ENCODE results near the gene RPL10A. TPM values are rescaled to one million over a fixed set of nuclear protein-coding genes. Genes with fewer than 3 reads are reported as not detected.
"Not testable (repeated sequence)": the region's sequence is repeated elsewhere in the genome, so short reads cannot be mapped to it uniquely, and the experiment has no call there.

RPL10A gene
- total RNA-seq, 8 experiments from 2014 or later, result 1,372 to 2,546 (median 2,130) TPM

DNA sequence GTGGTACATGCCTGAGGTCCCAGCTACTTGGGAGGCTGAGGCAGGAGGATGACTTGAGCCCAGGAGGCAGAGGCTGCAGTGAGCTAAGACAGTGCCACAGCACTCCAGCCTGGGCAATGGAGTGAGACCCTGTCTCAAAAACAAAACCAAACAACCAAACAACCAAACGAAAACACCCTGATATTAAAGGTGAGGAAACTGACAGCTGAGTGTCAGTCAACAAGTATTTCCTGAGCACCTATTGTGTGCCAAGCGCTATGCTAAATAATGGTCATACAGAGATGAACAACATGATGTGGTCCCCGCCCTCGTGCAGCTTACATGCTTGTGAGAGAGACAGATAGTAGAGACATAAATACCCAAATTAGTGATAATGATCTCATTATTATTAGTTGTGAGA is 46.4 kb downstream of the RPL10A start:
- in situ Hi-C loops (cut with MboI; ENCODE audit: low pct_unique_long_range_greater_than_20kb in 2 of 9, low sequenced_read_pairs in 9 of 9, unreplicated experiment in 9 of 9), result no loop called here
- WGBS, 10 experiments, result 43 to 100% (median 83%) methylated on average over 1 to 3 of the region's 4 CpGs; no CpG with 5 or more reads in 1 of the 10 experiments
- Histone ChIP-seq H3K27ac (no peak overlapping the region), H3K4me1 (replicated peaks in 1 of 2) (peaks cover 6 to 11% of the 10 kb centered on the region in 2 donors), H3K4me3 (no peak overlapping the region)
- no peak for ATAC-seq (replicated peaks in 6 of 8)

DNA sequence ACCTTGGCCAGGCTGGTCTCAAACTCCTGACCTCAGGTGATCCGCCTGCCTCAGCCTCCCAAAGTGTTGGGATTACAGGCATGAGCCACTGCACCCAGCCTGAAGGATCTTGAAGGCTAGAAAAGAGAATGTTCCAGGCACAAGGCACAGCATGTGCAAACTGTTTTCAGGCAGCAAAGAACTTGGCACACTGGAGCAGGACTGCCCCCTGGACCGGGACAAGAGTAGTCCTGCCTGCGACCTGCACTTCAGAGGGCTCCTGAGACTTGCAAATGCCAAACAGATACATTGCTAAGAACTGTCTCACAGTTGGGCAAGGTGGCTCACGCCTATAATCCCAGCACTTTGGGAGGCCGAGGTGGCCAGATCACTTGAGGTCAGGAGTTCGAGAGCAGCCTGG is 47.7 kb downstream of the RPL10A start:
- in situ Hi-C loops (cut with MboI; ENCODE audit: low pct_unique_long_range_greater_than_20kb in 2 of 9, low sequenced_read_pairs in 9 of 9, unreplicated experiment in 9 of 9); ATAC-seq (replicated peaks in 6 of 8); H3K27ac ChIP-seq; H3K4me3 ChIP-seq: not testable (repeated sequence)
- 20 to 100% (median 81%) methylated on average over 1 to 4 of the region's 6 CpGs; no CpG with 5 or more reads in 3 of the 10 experiments for WGBS, 10 experiments
- H3K4me1 ChIP-seq (replicated peaks in 1 of 2), result peaks cover 6 to 11% of the 10 kb centered on the region in 2 donors

DNA sequence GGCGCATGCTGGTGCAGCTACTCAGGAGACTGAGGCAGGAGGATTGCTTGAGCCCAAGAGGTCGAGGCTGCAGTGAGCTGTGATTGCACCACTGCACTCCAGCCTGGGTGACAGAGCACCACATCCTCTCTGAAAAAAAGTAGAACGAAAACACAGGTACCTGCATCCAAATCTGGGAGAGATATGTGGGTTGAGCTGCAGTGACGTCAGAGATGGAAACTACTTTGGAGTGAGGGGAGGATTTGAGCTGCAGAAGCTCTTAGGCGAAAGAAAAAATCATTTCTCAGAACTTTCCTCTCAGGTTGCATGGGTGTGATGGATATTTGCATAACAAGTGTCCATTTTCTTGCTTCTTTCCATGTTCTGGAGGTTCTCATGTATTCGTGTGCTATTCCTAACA is 48.5 kb downstream of the RPL10A start:
- H3K27ac ChIP-seq, result no peak overlapping the region
- H3K4me3 ChIP-seq, result no peak overlapping the region
- peaks cover 5% of the 10 kb centered on the region in 2 donors for H3K4me1 ChIP-seq (replicated peaks in 1 of 2)
- WGBS, 10 experiments, result 0 to 94% (median 63%) methylated on average over 1 to 4 of the region's 6 CpGs; no CpG with 5 or more reads in 3 of the 10 experiments
- in situ Hi-C loops (cut with MboI; ENCODE audit: low pct_unique_long_range_greater_than_20kb in 2 of 9, low sequenced_read_pairs in 9 of 9, unreplicated experiment in 9 of 9), result no loop called here
- no peak for ATAC-seq (replicated peaks in 6 of 8)

DNA sequence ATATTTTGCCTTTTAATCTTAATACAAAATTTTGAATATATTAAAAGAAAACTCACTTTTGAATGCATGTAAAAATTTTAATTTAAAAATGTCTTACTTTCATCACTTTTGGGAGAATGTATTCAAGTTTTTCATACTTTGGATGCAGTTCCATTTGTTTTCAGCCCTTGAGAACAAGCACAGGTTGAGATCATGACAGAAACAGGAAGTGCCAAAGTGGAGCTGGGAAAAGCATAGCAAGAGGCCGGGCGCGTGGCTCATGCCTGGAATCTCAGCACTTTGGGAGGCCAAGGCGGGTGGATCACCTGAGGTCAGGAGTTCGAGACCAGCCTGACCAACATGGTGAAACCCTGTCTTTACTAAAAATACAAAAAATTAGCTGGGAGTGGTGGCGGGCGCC is 49.8 kb downstream of the RPL10A start:
- in situ Hi-C loops (cut with MboI; ENCODE audit: low pct_unique_long_range_greater_than_20kb in 2 of 9, low sequenced_read_pairs in 9 of 9, unreplicated experiment in 9 of 9); ATAC-seq (replicated peaks in 6 of 8); H3K4me1 ChIP-seq (replicated peaks in 1 of 2); H3K4me3 ChIP-seq; H3K27ac ChIP-seq: not testable (repeated sequence)
- 32 to 92% (median 83%) methylated on average over 1 to 7 of the region's 7 CpGs for WGBS, 10 experiments

GRCh38 chr6:35518566-35519312 is 50.5 kb downstream of the RPL10A start:
- H3K4me3 ChIP-seq, result no peak overlapping the region
- no peaks in the 10 kb centered on the region for H3K4me1 ChIP-seq (replicated peaks in 1 of 2)
- in situ Hi-C loops (cut with MboI; ENCODE audit: low pct_unique_long_range_greater_than_20kb in 2 of 9, low sequenced_read_pairs in 9 of 9, unreplicated experiment in 9 of 9), result no loop called here
- no peak overlapping the region for H3K27ac ChIP-seq
- no peak for ATAC-seq (replicated peaks in 6 of 8)
- WGBS, 10 experiments, result 83 to 100% (median 96%) methylated on average over 1 to 6 of the region's 6 CpGs; no CpG with 5 or more reads in 1 of the 10 experiments

GRCh38 chr6:35519313-35520015 is 51.3 kb downstream of the RPL10A start:
- ATAC-seq (replicated peaks in 6 of 8), result no peak
- in situ Hi-C loops (cut with MboI; ENCODE audit: low pct_unique_long_range_greater_than_20kb in 2 of 9, low sequenced_read_pairs in 9 of 9, unreplicated experiment in 9 of 9), result loop anchor here in 2 of 9 experiments (10.0 kb wide), 1 partner anchor 215 kb away; the partner anchor contains the start of gene ARMC12 (in 2 of the 2)
- Histone ChIP-seq H3K4me1 (replicated peaks in 1 of 2) (no peaks in the 10 kb centered on the region), H3K27ac (no peak overlapping the region), H3K4me3 (no peak overlapping the region)
- WGBS, 10 experiments, result 17 to 100% (median 77%) methylated on average over 1 to 6 of the region's 9 CpGs

Other genes with a start within 250 kb of the RPL10A start
- 10 to 100 TPM; 12.6 to 40.3 (median 23.2) TPM for gene ZNF76, start 208.7 kb upstream of the RPL10A start, total RNA-seq
- gene DEF6, start 170.6 kb upstream of the RPL10A start, total RNA-seq, result 1 to 10 TPM in 3 of 8 experiments, under 1 TPM in 5; 0.50 to 4.5 (median 0.84) TPM
- 10 to 100 TPM in 4 of 8 experiments, 1 to 10 TPM in 4; 2.9 to 17.1 (median 8.1) TPM for gene PPARD, start 125.8 kb upstream of the RPL10A start, total RNA-seq
- gene FANCE, start 16.1 kb upstream of the RPL10A start, total RNA-seq, result 10 to 100 TPM in 3 of 8 experiments, 1 to 10 TPM in 5; 5.3 to 19.7 (median 9.9) TPM
- gene TEAD3, start 28.7 kb downstream of the RPL10A start, total RNA-seq, result 1 to 10 TPM; 2.5 to 8.2 (median 4.4) TPM
- 1 to 10 TPM in 1 of 8 experiments, under 1 TPM in 5, not detected in 2; 0.20 to 1.2 (median 0.38) TPM for gene TULP1, start 44.5 kb downstream of the RPL10A start, total RNA-seq
- gene FKBP5, start 220.5 kb downstream of the RPL10A start, total RNA-seq, result 10 to 100 TPM in 5 of 8 experiments, 1 to 10 TPM in 3; 5.6 to 23.5 (median 10.9) TPM

Data from motor neuron (in vitro differentiated cells).